Progenitor cell of endocrine pancreas (in vitro differentiated cells): Measurements from ENCODE around the gene TRIM47. TPM values are rescaled to one million over a fixed set of nuclear protein-coding genes. Genes with fewer than 3 reads are reported as not detected.

Source experiments
- DNase-seq: peaks from one replicate; pipeline ENCODE4 v3.0.0; 2021; ENCODE audit warnings: low spot score; ENCODE audit not compliant: unreplicated experiment
- H3K27ac Mint-ChIP-seq: 2 replicates; pipeline ENCODE4 v1.8.0; 2021; ENCODE audit warnings: mild to moderate bottlenecking, moderate library complexity, mixed read lengths
- H3K27me3 Mint-ChIP-seq: 2 replicates; pipeline ENCODE4 v1.8.0; 2021; ENCODE audit warnings: mixed read lengths
- H3K36me3 Mint-ChIP-seq: 2 replicates; pipeline ENCODE4 v1.8.0; 2022; ENCODE audit warnings: mixed read lengths; ENCODE audit not compliant: insufficient read depth
- H3K4me1 Mint-ChIP-seq: 2 replicates; pipeline ENCODE4 v1.8.0; 2021; ENCODE audit warnings: low read depth, mixed read lengths
- H3K4me3 Mint-ChIP-seq: 2 replicates; pipeline ENCODE4 v1.8.0; 2021; ENCODE audit warnings: low read depth, mild to moderate bottlenecking, moderate library complexity, mixed read lengths
- H3K9me3 Mint-ChIP-seq: 2 replicates; pipeline ENCODE4 v1.8.0; 2021; ENCODE audit warnings: low read depth, mixed read lengths
- CTCF ChIP-seq: fragments of 200-600 bp; sonication (generic); IDR thresholded peaks from one replicate; pipeline ENCODE4 v1.5.0; 2021; ENCODE audit warnings: antibody characterized with exemption, mild to moderate bottlenecking; ENCODE audit not compliant: unreplicated experiment
- total RNA-seq: library from RNA; stranded (reverse); gene quantifications from 2 replicates; pipeline ENCODE4 v1.2.1, GENCODE V29; 2021

The TRIM47 gene
- total RNA-seq, 1 donor from 2014 or later = 1.0 TPM

GRCh38 chr17:75842963-75843576 is 35.3 kb downstream of the TRIM47 start:
- no peak for TF ChIP-seq CTCF
- Mint-ChIP-seq H3K4me1 (peaks cover 12% of the 10 kb centered on the region), H3K27me3 (no peaks in the 10 kb centered on the region), H3K9me3 (no peaks in the 10 kb centered on the region), H3K27ac (no peak overlapping the region), H3K4me3 (no peak overlapping the region), H3K36me3 (peaks cover 4% of the 10 kb centered on the region)
- no peak for DNase-seq

GRCh38 chr17:75842411-75842810 is 36.0 kb downstream of the TRIM47 start:
- DNase-seq = no peak
- Mint-ChIP-seq H3K27ac (no peak overlapping the region), H3K36me3 (peaks cover 2% of the 10 kb centered on the region), H3K4me3 (no peak overlapping the region), H3K27me3 (no peaks in the 10 kb centered on the region), H3K4me1 (peaks cover 12% of the 10 kb centered on the region), H3K9me3 (no peaks in the 10 kb centered on the region)
- no peak for TF ChIP-seq CTCF

GRCh38 chr17:75840799-75841164 is 37.6 kb downstream of the TRIM47 start:
- no peak for DNase-seq
- Mint-ChIP-seq H3K36me3 (peaks cover 2% of the 10 kb centered on the region), H3K27ac (no peak overlapping the region), H3K27me3 (no peaks in the 10 kb centered on the region), H3K9me3 (no peaks in the 10 kb centered on the region), H3K4me3 (no peak overlapping the region), H3K4me1 (peaks cover 8% of the 10 kb centered on the region)
- TF ChIP-seq CTCF = no peak

- Mint-ChIP-seq H3K27me3 (no peaks in the 10 kb centered on the region), H3K4me3 (no peak overlapping the region), H3K9me3 (no peaks in the 10 kb centered on the region), H3K27ac (no peak overlapping the region), H3K4me1 (peaks cover 2% of the 10 kb centered on the region), H3K36me3 (no peaks in the 10 kb centered on the region)
- DNase-seq = no peak
- no peak for TF ChIP-seq CTCF
These were observed 38.2 kb downstream of the TRIM47 start for GRCh38 chr17:75839942-75840798.

GRCh38 chr17:75838410-75838809 is 40.0 kb downstream of the TRIM47 start:
- no peaks in the 10 kb centered on the region for H3K27me3 Mint-ChIP-seq
- no peak for TF ChIP-seq CTCF
- DNase-seq = no peak
- H3K9me3 Mint-ChIP-seq = no peaks in the 10 kb centered on the region
- no peaks in the 10 kb centered on the region for H3K4me1 Mint-ChIP-seq
- H3K4me3 Mint-ChIP-seq = no peak overlapping the region
- no peak overlapping the region for H3K27ac Mint-ChIP-seq
- no peaks in the 10 kb centered on the region for H3K36me3 Mint-ChIP-seq
